Keratinocyte (primary cell): Measurements from ENCODE around the gene ZFP36L1. TPM values are rescaled to one million over a fixed set of nuclear protein-coding genes. Genes with fewer than 3 reads are reported as not detected.

Source experiments
- DNase-seq: peaks from one replicate; pipeline ENCODE4 v3.0.0-alpha.2; 2011; ENCODE audit warnings: low read depth, missing footprints, low spot score
- FAIRE-seq: peaks from 2 replicates; lab custom pipeline; 2011; peaks lifted over from hg19 to GRCh38; lab: Jason Lieb, UNC
- H2AFZ ChIP-seq: 2 replicates; pipeline ENCODE4 v1.6.0; 2012; ENCODE audit warnings: low read length, control low read depth, inconsistent platforms; ENCODE audit not compliant: control insufficient read depth
- H3K27ac ChIP-seq: 2 replicates; pipeline ENCODE4 v1.5.1; 2011; ENCODE audit warnings: low read length; ENCODE audit not compliant: control insufficient read depth, insufficient read depth
- H3K27me3 ChIP-seq: 3 replicates; pipeline ENCODE4 v1.6.0; 2011; ENCODE audit warnings: low read length; ENCODE audit not compliant: control insufficient read depth, insufficient read depth; ENCODE audit errors: extremely low read depth
- H3K36me3 ChIP-seq, 2 experiments: 2 replicates in 1 of 2; 3 replicates in 1 of 2; pipeline ENCODE4 v1.5.1; 2011; ENCODE audit warnings: low read length in 2 of 2, mild to moderate bottlenecking in 1 of 2; ENCODE audit not compliant: control insufficient read depth in 2 of 2, insufficient read depth in 2 of 2; ENCODE audit errors: extremely low read depth in 1 of 2
- H3K4me1 ChIP-seq: 3 replicates; pipeline ENCODE4 v1.5.1; 2011; ENCODE audit warnings: low read length; ENCODE audit not compliant: control insufficient read depth, insufficient read depth; ENCODE audit errors: extremely low read depth
- H3K4me2 ChIP-seq: 3 replicates; pipeline ENCODE4 v1.6.0; 2011; ENCODE audit warnings: low read depth, low read length; ENCODE audit not compliant: control insufficient read depth, insufficient read depth; ENCODE audit errors: extremely low read depth
- H3K4me3 ChIP-seq, 3 experiments: fragments of 200-600 bp in 1 of 3; sonication (generic) in 1 of 3; 2 replicates in 2 of 3; 3 replicates in 1 of 3; pipeline ENCODE4 v1.5.1; 2011 to 2016; ENCODE audit warnings: low read length in 3 of 3, mild to moderate bottlenecking in 3 of 3, control low read depth in 2 of 3, inconsistent platforms in 1 of 3, low read depth in 1 of 3, mixed read lengths in 1 of 3, mixed run types in 1 of 3, moderate library complexity in 1 of 3; ENCODE audit not compliant: control insufficient read depth in 2 of 3, insufficient read depth in 2 of 3; ENCODE audit errors: extremely low read depth in 1 of 3
- H3K79me2 ChIP-seq: 2 replicates; pipeline ENCODE4 v1.6.0; 2012; ENCODE audit warnings: low read length; ENCODE audit not compliant: control insufficient read depth, insufficient read depth
- H3K9ac ChIP-seq: 3 replicates; pipeline ENCODE4 v1.6.0; 2011; ENCODE audit warnings: low read length; ENCODE audit not compliant: control insufficient read depth, insufficient read depth; ENCODE audit errors: extremely low read depth
- H3K9me1 ChIP-seq: 3 replicates; pipeline ENCODE4 v1.6.0; 2011; ENCODE audit warnings: low read length; ENCODE audit not compliant: control insufficient read depth, insufficient read depth; ENCODE audit errors: extremely low read depth
- H3K9me3 ChIP-seq: 2 replicates; pipeline ENCODE4 v1.5.1; 2012; ENCODE audit warnings: low read depth, low read length; ENCODE audit not compliant: control insufficient read depth
- H4K20me1 ChIP-seq: 3 replicates; pipeline ENCODE4 v1.6.0; 2011; ENCODE audit warnings: low read length; ENCODE audit not compliant: control insufficient read depth, insufficient read depth; ENCODE audit errors: extremely low read depth
- EZH2 ChIP-seq: IDR thresholded peaks from one replicate; pipeline ENCODE4 v1.6.1; 2012; ENCODE audit warnings: inconsistent platforms, mild to moderate bottlenecking, low read length, moderate library complexity
- dilution Hi-C: fragments of 300-500 bp; cut with MboI; formaldehyde crosslinking; loops from one replicate; pipeline ENCODE4 v1.7.0; 2020; ENCODE audit warnings: low sequenced_read_pairs; ENCODE audit not compliant: extremely low pct_ligation_motif_present
- polyA plus RNA-seq, 5 experiments: library from polyadenylated mRNA; depleted of rRNA in 3 of 5; stranded (reverse) in 3 of 5; stranded (forward) in 1 of 5; unstranded in 1 of 5; fragments of >200 nt; gene quantifications; 1 replicate in 1 of 5; 2 replicates in 3 of 5; 3 replicates in 1 of 5; pipeline versions ENCODE4 v1.2.1 to v1.2.3, GENCODE V29; 2011 to 2012; ENCODE audit warnings: missing spikeins in 2 of 5, low read depth in 1 of 5, low replicate concordance in 1 of 5
- TF ChIP-seq, protein P1 (sequence below), 3 experiments: IDR thresholded peaks in 1 of 3; conservative IDR thresholded peaks in 1 of 3; optimal IDR thresholded peaks in 1 of 3; 2 replicates in 2 of 3; 3 replicates in 1 of 3; pipeline versions ENCODE3 to v1.5.1; 2011; ENCODE audit warnings: low read length in 3 of 3, mild to moderate bottlenecking in 3 of 3, moderate library complexity in 2 of 3, control low read depth in 1 of 3, inconsistent platforms in 1 of 3; ENCODE audit not compliant: insufficient read depth in 2 of 3; ENCODE audit errors: extremely low read depth in 1 of 3

ZFP36L1 gene
- polyA plus RNA-seq, 1 donor (not counting 4 experiments of a cell fraction or from before 2014, with no cell fraction given), result 85.2 TPM

DNA sequence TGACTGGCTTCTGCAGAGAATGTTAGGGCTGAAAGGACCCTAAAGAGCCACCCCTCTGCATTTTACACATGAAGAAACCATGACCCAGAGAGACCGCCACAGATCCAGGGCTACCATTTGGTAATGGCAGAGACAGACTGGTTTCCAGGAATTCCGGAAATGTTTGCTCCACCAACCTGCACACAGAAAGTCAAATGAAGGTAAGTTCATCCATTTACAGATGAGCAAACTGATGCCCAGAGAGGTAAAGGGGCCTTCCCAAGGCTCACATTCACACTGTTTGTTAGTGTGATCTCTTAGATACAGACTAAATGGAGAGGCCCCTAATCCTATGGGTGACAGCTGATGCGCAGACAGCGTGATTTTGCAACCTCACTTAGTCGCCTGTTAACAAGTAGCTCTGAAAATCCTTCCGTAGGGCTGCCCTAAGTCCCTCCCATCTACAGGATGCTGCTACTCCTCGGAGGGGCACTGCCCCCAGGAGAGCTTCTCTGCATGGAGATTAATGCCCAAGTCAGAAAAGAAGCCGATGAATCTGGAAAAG is 33.8 kb downstream of the ZFP36L1 start:
- Histone ChIP-seq H3K27ac (no peak overlapping the region), H3K36me3 (no peaks in the 10 kb centered on the region), H4K20me1 (no peaks in the 10 kb centered on the region), H3K79me2 (no peaks in the 10 kb centered on the region), H3K9me1 (no peaks in the 10 kb centered on the region), H3K4me2 (no peak overlapping the region), H3K9me3 (no peaks in the 10 kb centered on the region), H2AFZ (no peak overlapping the region), H3K27me3 (no peaks in the 10 kb centered on the region), H3K4me1 (no peaks in the 10 kb centered on the region), H3K9ac (no peak overlapping the region), H3K4me3 (no peak overlapping the region)
- no peak for TF ChIP-seq EZH2
- TF ChIP-seq, protein P1, sequence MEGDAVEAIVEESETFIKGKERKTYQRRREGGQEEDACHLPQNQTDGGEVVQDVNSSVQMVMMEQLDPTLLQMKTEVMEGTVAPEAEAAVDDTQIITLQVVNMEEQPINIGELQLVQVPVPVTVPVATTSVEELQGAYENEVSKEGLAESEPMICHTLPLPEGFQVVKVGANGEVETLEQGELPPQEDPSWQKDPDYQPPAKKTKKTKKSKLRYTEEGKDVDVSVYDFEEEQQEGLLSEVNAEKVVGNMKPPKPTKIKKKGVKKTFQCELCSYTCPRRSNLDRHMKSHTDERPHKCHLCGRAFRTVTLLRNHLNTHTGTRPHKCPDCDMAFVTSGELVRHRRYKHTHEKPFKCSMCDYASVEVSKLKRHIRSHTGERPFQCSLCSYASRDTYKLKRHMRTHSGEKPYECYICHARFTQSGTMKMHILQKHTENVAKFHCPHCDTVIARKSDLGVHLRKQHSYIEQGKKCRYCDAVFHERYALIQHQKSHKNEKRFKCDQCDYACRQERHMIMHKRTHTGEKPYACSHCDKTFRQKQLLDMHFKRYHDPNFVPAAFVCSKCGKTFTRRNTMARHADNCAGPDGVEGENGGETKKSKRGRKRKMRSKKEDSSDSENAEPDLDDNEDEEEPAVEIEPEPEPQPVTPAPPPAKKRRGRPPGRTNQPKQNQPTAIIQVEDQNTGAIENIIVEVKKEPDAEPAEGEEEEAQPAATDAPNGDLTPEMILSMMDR (optimal IDR thresholded peaks at IDR 0.05 in 1 of 3, IDR thresholded peaks at IDR 0.05 in 1 of 3, conservative IDR thresholded peaks at IDR 0.05 in 1 of 3; ENCODE audit: extremely low read depth in 1 of 3, insufficient read depth in 2 of 3, low read length in 3 of 3), result no peak
- dilution Hi-C loops, result no loop called here
- no peak for FAIRE-seq
- no peak for DNase-seq

DNA sequence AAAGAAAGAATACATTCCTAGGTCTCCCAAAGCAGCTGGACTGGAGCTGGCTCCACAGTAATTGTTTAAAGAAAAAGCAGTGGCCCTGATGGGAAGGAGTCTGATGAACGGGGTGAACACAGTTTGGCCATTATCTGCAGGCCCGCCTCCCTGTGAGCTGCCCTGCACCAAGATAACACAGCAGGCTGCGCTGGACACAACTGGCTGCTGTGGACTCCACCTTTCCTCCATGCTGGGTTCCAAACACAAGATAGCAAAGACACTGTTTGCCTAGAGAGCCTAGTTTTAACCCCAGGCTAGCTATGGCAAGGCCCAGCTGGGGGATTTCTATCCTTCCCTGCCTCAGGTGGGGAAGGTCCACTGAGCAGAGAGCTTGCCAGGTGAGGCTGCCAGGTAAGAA is 34.6 kb downstream of the ZFP36L1 start:
- H2AFZ ChIP-seq, result no peak overlapping the region
- no peaks in the 10 kb centered on the region for H3K27me3 ChIP-seq
- no peak for TF ChIP-seq EZH2
- TF ChIP-seq, protein P1 (optimal IDR thresholded peaks at IDR 0.05 in 1 of 3, IDR thresholded peaks at IDR 0.05 in 1 of 3, conservative IDR thresholded peaks at IDR 0.05 in 1 of 3; ENCODE audit: extremely low read depth in 1 of 3, insufficient read depth in 2 of 3, low read length in 3 of 3), result no peak
- H3K4me1 ChIP-seq, result no peaks in the 10 kb centered on the region
- no peaks in the 10 kb centered on the region for H3K9me1 ChIP-seq
- H3K27ac ChIP-seq, result no peak overlapping the region
- no peaks in the 10 kb centered on the region for H3K9me3 ChIP-seq
- H3K4me2 ChIP-seq, result no peak overlapping the region
- H3K36me3 ChIP-seq, result no peaks in the 10 kb centered on the region
- H3K79me2 ChIP-seq, result no peaks in the 10 kb centered on the region
- FAIRE-seq, result no peak
- dilution Hi-C loops, result no loop called here
- no peak overlapping the region for H3K4me3 ChIP-seq
- H3K9ac ChIP-seq, result no peak overlapping the region
- no peaks in the 10 kb centered on the region for H4K20me1 ChIP-seq
- no peak for DNase-seq
